Fibroblast of lung (primary cell): ENCODE results near the gene MOCS3. TPM values are rescaled to one million over a fixed set of nuclear protein-coding genes. Genes with fewer than 3 reads are reported as not detected.

Source experiments
- DNase-seq, 2 donors: peaks; one replicate each; pipeline versions ENCODE4 v3.0.0 to v3.0.0-alpha.2; 2010; ENCODE audit warnings: low read depth in 2 of 2
- H2AFZ ChIP-seq: 2 replicates; pipeline ENCODE4 v1.5.1; 2012; ENCODE audit warnings: low read length, control low read depth, inconsistent platforms
- H3K27ac ChIP-seq: 2 replicates; pipeline ENCODE4 v1.5.1; 2011; ENCODE audit warnings: low read length, control low read depth; ENCODE audit not compliant: insufficient read depth
- H3K27me3 ChIP-seq: 2 replicates; pipeline ENCODE4 v1.5.1; 2011; ENCODE audit warnings: mild to moderate bottlenecking, low read length; ENCODE audit not compliant: control insufficient read depth, insufficient read depth
- H3K36me3 ChIP-seq: 2 replicates; pipeline ENCODE4 v1.5.1; 2011; ENCODE audit warnings: low read length; ENCODE audit not compliant: control insufficient read depth, insufficient read depth
- H3K4me1 ChIP-seq: 2 replicates; pipeline ENCODE4 v1.5.1; 2011; ENCODE audit warnings: low read length; ENCODE audit not compliant: control insufficient read depth, insufficient read depth; ENCODE audit errors: extremely low read depth
- H3K4me2 ChIP-seq: 2 replicates; pipeline ENCODE4 v1.5.1; 2011; ENCODE audit warnings: low read length, control low read depth; ENCODE audit not compliant: insufficient read depth; ENCODE audit errors: extremely low read depth
- H3K4me3 ChIP-seq, 4 experiments: fragments of 200-600 bp in 1 of 4; sonication (generic) in 1 of 4; replicated peaks in 1 of 4; 2 replicates each; pipeline ENCODE4 v1.5.1; 2011 to 2016; ENCODE audit warnings: low read length in 4 of 4, low read depth in 3 of 4, mild to moderate bottlenecking in 3 of 4, control low read depth in 2 of 4, inconsistent platforms in 1 of 4, mixed read lengths in 1 of 4; ENCODE audit not compliant: insufficient read depth in 1 of 4; ENCODE audit errors: control extremely low read depth in 1 of 4
- H3K79me2 ChIP-seq: 2 replicates; pipeline ENCODE4 v1.5.1; 2012; ENCODE audit warnings: mild to moderate bottlenecking, low read length, inconsistent platforms; ENCODE audit not compliant: control insufficient read depth, insufficient read depth
- H3K9ac ChIP-seq: 2 replicates; pipeline ENCODE4 v1.5.1; 2011; ENCODE audit warnings: mild to moderate bottlenecking, low read length, control low read depth; ENCODE audit not compliant: insufficient read depth
- H3K9me3 ChIP-seq: 2 replicates; pipeline ENCODE4 v1.5.1; 2012; ENCODE audit warnings: low read depth, low read length; ENCODE audit not compliant: control insufficient read depth, insufficient read depth
- H4K20me1 ChIP-seq: 2 replicates; pipeline ENCODE4 v1.5.1; 2011; ENCODE audit warnings: low read length; ENCODE audit not compliant: control insufficient read depth, insufficient read depth; ENCODE audit errors: extremely low read depth
- EZH2 ChIP-seq: IDR thresholded peaks from 2 replicates; pipeline ENCODE4 v1.5.1; 2012; ENCODE audit warnings: low read length, control low read depth, mild to moderate bottlenecking; ENCODE audit errors: missing control alignments
- polyA plus RNA-seq, 2 donors: library from polyadenylated mRNA; depleted of rRNA in 1 of 2; stranded (reverse) in 1 of 2; unstranded in 1 of 2; fragments of >200 nt; gene quantifications; 2 replicates each; pipeline ENCODE4 v1.2.1, GENCODE V29; 2011 to 2012; ENCODE audit warnings: missing spikeins in 1 of 2
- total RNA-seq: library from RNA; depleted of rRNA; stranded (reverse); fragments of >200 nt; gene quantifications from 2 replicates; pipeline ENCODE4 v1.2.1, GENCODE V29; 2014
- TF ChIP-seq, protein P1 (sequence below), 2 donors: IDR thresholded peaks in 1 of 2; conservative IDR thresholded peaks in 1 of 2; 1 replicate in 1 of 2; 2 replicates in 1 of 2; pipeline ENCODE4 v1.5.1; 2011 to 2012; ENCODE audit warnings: low read length in 2 of 2, control low read depth in 1 of 2, inconsistent platforms in 1 of 2, low read depth in 1 of 2, mild to moderate bottlenecking in 1 of 2

MOCS3 gene
- total and polyA plus RNA-seq, 2 donors (not counting 1 experiment from before 2014, with no cell fraction given), result 3.7 to 10.1 TPM

DNA sequence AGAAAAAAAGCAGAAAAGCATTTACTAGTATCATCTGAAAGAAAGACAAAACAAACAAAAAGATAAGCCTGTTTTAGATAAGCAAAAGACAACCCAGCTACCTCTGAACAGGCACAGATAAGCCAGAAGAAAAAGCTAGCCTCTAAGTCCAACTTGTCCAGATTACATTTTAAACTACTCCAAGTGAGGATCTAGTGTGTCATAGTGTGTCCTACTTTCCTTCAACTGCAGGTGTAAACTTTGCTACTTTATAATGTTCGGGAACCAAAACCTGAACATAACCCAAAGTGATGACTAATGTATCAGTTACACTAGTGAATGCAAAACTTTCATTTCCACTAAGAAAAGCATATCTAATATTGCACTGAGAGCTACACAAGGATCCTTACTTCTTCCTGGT, 46.9 kb upstream of the MOCS3 start:
- Histone ChIP-seq H3K9ac (no peak overlapping the region), H3K36me3 (no peaks in the 10 kb centered on the region), H3K9me3 (no peaks in the 10 kb centered on the region), H3K27ac (no peak overlapping the region), H3K27me3 (no peaks in the 10 kb centered on the region), H2AFZ (no peak overlapping the region), H4K20me1 (peaks cover 3% of the 10 kb centered on the region), H3K4me1 (peaks cover 28% of the 10 kb centered on the region), H3K79me2 (peaks cover 93% of the 10 kb centered on the region), H3K4me3 (no peak overlapping the region), H3K4me2 (no peak overlapping the region)
- TF ChIP-seq EZH2, result no peak
- TF ChIP-seq, protein P1, sequence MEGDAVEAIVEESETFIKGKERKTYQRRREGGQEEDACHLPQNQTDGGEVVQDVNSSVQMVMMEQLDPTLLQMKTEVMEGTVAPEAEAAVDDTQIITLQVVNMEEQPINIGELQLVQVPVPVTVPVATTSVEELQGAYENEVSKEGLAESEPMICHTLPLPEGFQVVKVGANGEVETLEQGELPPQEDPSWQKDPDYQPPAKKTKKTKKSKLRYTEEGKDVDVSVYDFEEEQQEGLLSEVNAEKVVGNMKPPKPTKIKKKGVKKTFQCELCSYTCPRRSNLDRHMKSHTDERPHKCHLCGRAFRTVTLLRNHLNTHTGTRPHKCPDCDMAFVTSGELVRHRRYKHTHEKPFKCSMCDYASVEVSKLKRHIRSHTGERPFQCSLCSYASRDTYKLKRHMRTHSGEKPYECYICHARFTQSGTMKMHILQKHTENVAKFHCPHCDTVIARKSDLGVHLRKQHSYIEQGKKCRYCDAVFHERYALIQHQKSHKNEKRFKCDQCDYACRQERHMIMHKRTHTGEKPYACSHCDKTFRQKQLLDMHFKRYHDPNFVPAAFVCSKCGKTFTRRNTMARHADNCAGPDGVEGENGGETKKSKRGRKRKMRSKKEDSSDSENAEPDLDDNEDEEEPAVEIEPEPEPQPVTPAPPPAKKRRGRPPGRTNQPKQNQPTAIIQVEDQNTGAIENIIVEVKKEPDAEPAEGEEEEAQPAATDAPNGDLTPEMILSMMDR (conservative IDR thresholded peaks at IDR 0.05 in 1 of 2, IDR thresholded peaks at IDR 0.05 in 1 of 2; ENCODE audit: low read depth in 1 of 2, low read length in 2 of 2), result no peak
- no peak for DNase-seq

DNA sequence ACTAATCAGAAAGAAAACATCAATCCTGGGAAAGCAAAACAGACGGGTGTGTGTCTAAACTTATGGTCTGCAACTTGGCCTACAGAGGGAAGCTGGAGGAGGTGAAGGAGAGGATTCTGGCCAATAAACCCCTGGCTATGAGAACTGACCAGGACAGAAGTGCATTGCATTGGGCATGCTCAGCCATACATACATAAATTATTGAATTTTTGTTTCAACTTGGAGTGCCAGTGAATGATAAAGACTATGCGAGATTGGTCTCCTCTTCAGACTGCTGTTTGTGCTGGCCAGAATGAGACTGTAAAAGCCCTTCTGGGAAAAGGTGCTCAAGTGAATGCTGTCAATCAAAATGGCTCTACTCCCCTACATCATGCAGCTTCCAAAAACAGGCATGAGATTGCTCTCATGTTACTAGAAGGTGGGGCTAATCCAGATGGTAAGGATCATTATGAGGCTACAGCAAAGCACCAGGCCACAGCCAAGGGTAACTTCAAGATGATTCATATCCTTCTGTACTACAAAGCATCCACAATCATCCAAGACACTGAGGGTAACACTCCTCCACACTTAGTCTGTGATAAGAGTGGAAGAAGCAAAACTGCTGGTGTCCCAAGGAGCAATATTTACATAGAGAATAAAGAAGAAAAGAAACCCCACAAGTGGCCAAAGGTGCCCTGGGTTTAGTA, 44.8 kb upstream of the MOCS3 start:
- H3K27ac ChIP-seq, result peak overlapping the region; percentile 43
- TF ChIP-seq, protein P1 (conservative IDR thresholded peaks at IDR 0.05 in 1 of 2, IDR thresholded peaks at IDR 0.05 in 1 of 2; ENCODE audit: low read depth in 1 of 2, low read length in 2 of 2), result no peak
- no peak for TF ChIP-seq EZH2
- H3K9me3 ChIP-seq, result no peaks in the 10 kb centered on the region
- H3K9ac ChIP-seq, result no peak overlapping the region
- no peak overlapping the region for H3K4me3 ChIP-seq
- no peaks in the 10 kb centered on the region for H3K27me3 ChIP-seq
- H3K4me1 ChIP-seq, result peaks cover 37% of the 10 kb centered on the region
- H3K79me2 ChIP-seq, result peaks cover 95% of the 10 kb centered on the region
- peak; percentile 76 to 85 for DNase-seq
- H4K20me1 ChIP-seq, result peaks cover 11% of the 10 kb centered on the region
- peak overlapping the region; percentile 51 for H3K4me2 ChIP-seq
- no peaks in the 10 kb centered on the region for H3K36me3 ChIP-seq
- no peak overlapping the region for H2AFZ ChIP-seq

DNA sequence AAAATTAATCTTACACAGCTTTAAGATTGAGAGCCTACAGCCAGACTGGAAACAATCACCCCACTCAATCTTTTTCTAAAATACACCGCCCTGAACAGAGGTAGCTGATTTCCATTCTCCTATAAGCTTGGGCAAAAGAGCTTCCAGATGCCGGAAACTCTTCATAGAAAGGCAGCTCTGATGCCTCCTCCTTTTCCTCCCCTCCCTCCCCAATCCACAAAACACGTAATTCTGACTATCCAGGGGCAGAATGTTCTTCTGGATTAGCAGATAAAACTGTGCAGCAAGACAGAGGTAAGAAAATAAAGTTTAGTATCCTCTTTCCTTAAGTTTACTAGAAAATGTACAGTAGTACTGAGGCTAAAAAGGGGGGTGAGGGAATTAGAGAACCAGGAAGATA, 43.2 kb upstream of the MOCS3 start:
- Histone ChIP-seq H3K27ac (peak overlapping the region; percentile 13), H3K4me2 (no peak overlapping the region), H4K20me1 (peaks cover 15% of the 10 kb centered on the region), H3K4me1 (peaks cover 38% of the 10 kb centered on the region), H3K9ac (no peak overlapping the region), H3K79me2 (peaks cover 94% of the 10 kb centered on the region), H3K9me3 (no peaks in the 10 kb centered on the region), H3K4me3 (no peak overlapping the region), H3K36me3 (no peaks in the 10 kb centered on the region), H3K27me3 (no peaks in the 10 kb centered on the region), H2AFZ (no peak overlapping the region)
- TF ChIP-seq, protein P1 (conservative IDR thresholded peaks at IDR 0.05 in 1 of 2, IDR thresholded peaks at IDR 0.05 in 1 of 2; ENCODE audit: low read depth in 1 of 2, low read length in 2 of 2), result no peak
- no peak for TF ChIP-seq EZH2
- DNase-seq, result peak in 1 of 2 donors; percentile 55
